NCI-H2171 (cell line): ENCODE measurements around the gene TOM1L2.
"Not testable (repeated sequence)": the region's sequence is repeated elsewhere in the genome, so short reads cannot be mapped to it uniquely, and the experiment has no call there.

ENCODE experiments used
- DNase-seq: peaks from one replicate; lab custom pipeline; 2025; lab: John Stamatoyannopoulos, UW

TOM1L2 gene

DNA sequence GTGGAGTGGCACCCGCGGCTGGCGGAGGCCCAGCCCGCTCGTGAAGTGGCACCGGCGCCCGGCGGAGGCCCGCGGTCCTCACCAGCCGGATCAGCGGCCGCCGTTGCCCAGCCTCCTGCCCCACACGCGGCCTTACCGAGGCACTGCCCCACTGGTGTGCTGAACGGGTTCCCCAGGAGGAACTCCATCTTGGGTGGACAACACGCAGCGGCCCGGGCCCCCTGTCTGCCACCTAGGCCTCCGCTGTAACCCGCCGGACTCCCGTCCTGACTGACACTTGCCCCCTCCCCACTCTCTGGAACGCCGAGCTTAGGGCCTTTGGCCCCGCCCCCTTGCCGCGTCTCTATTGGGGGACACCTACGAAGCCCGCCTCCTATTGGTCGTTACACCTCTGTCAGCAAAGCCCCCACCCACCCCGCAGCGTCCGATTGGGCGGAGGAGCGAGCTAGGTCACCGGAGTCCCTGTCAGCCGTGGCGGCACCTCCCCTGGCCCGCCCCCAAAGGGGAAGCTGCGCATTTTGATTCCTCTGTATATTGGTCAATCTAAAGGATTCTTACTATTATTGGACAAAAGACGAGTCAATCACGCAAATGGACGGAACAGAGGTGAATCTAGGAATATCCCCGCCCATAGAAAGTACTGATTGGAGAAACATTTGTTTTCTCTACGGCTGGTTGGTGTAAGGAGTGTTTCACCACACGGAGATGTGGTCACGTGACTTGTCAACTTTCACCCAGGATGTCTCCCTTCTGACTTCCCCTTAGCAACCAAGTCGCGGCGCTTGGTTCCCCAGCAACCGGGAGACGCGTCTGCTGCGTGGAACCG is at the start of gene TOM1L2, which contains the start of gene DRC3:
TOM1L2 (minus strand) TSS at position 275 of the 826 bp plus-strand sequence; CDS start at position 188, 87 bp downstream.
DRC3 (plus strand) TSS at position 737 of the 826 bp plus-strand sequence. CDS start 4,737 bp downstream, outside the sequence.
- DNase-seq = peak; percentile 100

DNA sequence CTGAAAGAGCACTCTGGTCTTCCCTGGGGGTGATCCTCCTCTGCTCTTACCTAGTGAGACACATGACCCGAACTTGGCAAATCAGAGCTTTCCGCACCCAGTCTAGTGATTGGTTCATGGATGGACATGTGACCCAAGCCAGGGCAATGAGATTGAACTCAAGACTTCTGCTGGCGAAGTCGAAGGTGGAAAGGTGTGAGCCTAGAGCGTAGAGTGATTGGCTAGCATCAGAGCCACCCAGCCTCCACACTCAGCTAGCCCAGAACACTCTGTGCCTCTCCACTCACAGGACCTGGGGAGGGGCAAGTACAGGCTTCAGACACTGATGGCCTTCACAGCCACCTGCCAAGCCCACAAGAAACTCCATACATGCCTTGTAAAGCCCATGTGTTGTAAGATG is 49.2 kb upstream of the TOM1L2 start:
- DNase-seq = no peak

DNA sequence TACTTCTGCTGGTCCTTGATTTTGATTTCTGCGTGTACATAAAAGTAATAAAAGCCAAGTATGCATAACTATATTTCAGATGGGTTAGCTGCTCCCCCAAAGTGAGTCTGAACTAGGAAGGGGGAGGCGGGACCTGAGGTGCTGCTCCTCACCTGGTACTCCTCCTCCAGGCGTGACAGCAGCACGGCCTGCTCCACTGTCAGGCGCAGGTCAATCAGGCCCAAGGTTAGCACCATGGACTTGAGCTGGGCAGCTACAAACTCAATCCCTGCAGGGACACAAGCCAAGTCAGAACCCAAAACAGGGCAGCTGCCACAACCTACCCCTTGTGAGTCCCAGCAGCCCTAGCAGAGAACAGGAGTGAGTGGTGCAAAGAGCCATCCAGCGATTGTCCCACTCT is 48.8 kb upstream of the TOM1L2 start:
- DNase-seq = no peak

DNA sequence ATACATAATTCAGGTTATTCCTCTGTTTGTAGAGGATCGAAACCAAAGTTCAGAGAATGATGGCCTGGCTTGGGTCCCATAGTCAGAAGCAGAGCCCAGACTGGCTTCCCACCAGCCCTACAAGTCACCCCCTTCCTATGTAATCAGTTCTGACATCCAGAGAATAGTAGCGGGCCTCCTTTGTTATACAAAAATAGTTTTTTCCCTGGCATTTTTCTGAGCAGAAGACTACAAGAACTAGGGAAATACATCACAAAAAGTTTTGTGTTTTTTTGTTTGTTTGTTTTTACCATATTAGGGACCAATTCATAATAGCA is 47.6 kb upstream of the TOM1L2 start:
- no peak for DNase-seq

DNA sequence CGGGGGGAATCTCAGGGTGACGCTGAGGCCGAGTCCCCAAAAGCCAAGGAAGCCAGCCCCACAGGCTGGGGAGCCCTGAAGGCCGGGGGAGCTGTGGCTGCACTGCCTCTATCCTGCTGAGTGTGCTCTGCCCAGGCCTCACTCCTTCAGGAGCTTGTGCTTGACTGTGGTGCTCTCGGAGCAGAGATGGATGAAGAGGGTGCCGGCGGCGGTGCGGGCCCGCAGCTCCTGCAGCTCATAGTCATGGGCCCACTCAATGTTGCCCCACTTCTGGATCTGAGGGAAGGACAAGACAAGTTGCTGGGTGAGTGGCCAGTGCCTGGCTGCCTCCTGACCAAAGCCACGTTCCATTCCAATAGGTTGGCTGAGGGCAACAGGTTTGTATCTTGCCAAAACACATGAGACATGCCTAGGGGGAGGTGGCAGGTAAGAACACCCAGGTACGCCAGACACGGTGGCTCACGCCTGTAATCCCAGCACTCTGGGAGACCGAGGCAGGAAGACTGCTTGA is 46.3 kb upstream of the TOM1L2 start:
- no peak for DNase-seq

DNA sequence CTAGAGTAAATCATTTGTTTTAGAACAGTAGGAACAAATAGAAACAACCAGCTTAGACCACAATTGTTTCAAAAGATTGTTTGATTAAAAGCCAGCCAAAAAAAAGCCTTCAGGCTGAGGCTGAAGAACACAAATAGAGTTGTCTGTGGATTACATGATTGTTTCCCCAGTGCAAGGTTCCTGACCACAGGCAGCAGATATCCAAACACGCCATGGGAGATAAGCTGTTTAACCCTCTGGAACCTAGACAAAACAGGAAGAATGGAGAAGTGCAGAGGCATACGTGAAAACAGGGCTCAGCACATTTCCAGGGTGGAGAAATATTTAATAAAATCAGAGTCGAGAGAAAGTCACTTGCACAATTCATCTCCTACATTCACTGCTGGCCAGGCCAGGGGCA is 45.8 kb upstream of the TOM1L2 start:
- DNase-seq = no peak

DNA sequence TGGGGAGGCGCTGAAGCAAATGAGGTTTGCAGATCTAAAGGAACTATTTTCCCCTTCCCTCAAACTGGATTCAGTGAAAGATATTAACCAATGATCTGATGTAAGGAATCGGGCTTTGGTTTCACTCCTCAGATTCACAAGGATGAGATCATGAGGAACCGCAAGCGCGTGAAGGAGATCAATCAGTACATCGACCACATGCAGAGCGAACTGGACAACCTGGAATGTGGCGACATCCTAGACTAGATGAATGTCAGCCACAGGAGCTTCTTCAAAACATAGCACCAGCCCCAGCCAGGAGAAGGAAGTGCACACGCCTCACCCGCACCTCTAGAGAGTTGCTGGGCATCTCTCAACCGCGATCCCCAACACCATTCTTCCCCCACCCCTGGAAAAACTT is 44.2 kb upstream of the TOM1L2 start:
- DNase-seq = no peak

DNA sequence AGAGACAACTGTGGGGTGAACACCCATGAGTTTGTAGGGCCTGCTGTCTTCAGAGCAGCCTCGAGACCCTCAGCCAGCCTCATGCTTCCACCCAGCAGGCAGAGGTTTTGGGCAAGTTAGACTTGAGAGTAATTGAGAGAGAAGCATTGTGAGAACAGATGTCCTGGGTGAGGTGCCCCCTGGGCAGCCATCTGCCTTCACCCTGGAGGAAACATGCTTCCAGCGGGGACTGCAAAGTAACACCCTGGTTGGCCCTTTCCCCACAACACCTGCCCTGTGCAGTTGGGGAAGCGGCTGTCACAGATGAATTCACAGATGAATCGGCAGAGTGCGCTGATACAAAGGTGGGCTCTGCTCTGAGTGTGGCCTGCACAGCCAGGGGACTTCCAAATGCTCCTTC is 43.4 kb upstream of the TOM1L2 start:
- DNase-seq = peak; percentile 93

DNA sequence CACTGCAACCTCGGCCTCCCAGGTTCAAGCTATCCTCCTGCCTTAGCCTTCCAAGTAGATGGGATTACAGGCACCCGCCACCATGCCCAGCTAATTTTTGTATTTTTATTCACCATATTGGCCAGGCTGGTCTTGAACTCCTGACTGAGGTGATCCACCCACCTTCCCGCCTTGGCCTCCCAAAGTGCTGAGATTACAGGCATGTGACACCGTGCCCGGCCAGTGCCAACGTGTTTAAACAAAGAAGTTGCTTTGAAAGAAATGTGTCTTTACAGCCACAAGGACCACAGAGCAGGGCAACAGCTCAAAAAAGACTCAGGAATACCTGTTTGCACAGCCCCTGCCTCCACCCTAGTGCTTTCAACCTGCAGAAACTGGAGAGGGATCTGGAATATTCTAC is 41.8 kb upstream of the TOM1L2 start:
- DNase-seq = no peak

DNA sequence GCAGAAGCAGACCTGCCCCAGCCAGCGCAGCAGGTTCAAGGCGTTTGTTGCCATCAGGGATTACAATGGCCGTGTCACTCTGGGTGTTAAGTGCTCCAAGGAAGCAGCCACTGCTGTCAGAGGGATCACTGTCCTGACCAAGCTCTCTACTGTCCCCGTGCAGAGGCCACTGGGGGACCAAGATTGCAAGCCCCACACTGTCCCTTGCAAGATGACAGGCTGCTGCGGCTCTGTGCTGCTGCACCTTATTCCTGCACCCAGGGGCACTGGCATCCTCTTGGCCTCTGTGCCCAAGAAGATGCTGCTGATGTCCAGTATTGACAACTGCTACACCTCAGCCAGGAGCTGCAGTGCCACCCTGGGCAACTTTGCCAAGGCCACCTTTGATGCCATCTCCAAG is 39.1 kb upstream of the TOM1L2 start:
- DNase-seq = no peak

DNA sequence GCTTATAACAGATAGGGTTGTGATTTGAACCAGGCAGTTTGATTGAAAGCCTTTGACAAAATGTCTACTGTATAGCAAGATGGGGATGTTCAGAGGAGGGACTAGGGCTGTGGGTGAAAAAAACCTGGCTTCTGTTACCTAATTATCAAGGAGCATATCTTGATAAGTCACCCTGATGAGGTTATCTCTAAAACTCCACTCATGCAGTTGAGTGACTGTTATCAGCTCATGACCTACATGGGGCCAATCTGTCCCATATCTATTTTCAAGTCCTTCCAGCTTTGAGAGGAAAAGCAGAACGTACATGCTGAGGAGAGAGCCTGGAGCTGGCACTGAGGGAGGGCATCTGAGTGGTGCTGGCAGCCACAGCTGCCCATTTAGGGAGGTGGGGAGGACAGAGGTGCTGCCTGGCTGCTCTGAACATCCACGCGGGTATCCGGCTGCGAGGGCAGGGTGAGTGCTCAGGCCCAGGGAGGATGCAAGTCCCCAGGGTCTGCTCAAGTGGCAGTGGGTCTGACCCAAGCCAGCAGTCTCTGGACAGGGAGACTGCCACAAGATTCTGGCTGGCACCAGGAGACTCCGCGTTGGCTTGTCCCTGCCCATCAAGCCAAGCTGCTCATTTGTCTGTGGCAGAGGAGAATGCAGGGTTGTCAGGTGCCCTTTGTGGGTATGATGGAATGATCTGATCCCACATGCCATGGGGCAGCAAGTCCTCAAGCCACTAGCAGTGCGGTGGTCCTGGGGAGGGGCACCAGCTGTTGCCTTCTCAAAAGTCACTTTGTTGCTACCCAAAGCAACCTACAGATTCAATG is 37.6 kb upstream of the TOM1L2 start:
- no peak for DNase-seq

DNA sequence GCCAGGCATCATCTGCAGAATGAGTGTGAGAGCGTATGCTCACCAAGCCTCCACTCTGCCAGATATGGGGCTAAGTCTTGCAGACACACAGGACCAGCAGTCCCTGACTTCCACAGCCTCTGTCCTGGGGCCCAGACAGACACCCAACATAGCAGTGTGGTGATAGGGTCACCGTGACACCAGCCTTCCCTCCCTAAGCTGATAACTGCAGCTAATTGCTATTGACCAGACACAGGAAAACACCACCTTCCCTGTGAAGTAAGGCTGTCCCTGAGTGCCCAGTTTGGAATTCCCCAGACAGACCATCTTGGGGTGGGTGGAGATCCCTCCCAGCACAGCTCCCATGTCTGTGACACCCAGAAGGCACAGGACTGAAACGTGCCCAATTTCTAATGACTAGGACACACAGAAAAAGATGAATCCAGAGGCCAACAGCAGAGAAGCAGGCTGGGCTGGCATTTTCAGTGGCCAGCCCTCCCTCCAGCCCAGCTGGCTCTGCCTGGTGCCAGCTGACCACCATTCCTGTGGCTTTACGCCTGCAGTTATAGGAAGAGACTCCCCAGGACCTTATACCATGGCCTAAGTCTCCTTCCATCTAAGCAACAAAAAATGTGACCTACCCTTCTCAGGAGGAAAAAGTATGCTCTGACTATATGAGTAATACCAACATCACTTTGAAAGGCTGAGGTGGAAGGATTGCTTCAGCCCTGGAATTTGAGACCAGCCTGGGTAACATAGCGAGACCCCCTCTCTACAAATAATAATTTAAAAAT is 36.5 kb upstream of the TOM1L2 start:
- no peak for DNase-seq

DNA sequence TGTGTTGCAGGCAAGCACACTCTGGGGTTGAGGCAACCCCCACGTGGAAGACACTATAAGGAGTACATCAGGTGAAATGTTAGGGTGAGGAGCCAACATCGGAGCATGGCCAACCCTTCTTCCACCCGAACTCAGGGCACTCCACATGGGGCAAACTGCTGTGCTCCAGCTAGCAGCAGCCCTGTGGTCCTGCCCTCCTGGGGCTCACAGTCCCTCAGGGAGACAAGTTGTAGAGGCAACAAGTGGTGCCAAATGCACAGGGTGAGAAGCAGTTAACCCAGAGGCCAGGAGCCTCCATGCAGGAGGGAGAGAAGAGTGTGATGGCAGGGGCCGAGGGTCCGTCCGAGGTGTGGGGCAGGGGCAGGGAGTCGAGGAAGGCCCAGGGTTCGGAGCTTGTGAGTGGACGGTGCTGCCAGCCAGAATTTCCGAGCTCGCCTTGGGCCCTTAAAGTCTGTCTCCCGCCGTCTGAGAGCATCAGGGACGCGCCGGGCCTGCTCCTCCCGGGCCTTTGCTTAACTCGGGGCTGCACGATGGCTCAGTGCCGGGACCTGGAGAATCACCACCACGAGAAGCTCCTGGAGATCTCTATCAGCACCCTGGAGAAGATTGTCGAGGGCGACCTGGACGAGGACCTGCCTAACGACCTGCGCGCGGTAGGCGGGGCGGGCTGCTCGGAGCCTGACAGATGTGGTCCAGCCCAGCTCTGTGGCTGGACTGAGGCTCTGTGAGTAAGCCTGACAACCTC is 34.5 kb upstream of the TOM1L2 start:
- DNase-seq = no peak

DNA sequence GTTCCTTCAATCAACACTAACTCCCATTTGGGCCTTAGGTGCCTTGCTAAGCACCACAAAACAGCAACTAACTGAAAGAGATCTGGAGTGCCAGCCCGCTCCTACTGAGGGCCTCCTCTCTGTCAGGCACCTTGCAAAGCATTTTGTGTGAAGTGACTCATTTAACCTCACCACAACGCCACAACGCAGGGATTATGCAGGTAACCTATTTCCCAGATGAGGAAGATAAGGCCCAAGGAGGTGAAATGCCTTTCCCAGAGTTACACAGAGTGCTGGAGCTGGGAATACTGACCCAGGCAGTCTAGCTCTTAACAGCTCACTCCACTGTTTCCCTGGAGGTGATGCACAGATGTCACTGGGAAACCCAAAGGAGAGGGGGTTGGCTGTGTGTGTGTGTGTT is 33.3 kb upstream of the TOM1L2 start:
- DNase-seq = no peak

DNA sequence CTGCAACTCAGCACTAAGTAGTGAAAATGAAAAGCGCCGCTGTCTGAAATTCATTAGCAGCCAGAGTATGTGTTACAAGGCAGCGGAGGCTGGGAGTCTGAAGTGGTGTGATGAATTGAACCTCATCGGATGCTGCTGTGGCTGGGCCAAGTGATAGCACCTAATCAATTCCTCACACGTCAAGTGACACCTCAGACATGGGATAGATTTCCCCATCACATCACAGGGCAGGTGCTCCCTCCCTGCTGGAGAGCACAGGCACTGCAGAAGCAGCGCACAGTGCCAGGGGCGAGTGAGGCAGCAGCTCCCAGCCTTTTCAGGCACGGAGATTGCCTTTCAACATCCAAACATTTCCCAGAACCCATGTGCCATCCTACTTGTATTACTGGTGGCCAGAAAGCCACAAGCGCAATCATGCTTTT is 32.7 kb upstream of the TOM1L2 start:
- no peak for DNase-seq

DNA sequence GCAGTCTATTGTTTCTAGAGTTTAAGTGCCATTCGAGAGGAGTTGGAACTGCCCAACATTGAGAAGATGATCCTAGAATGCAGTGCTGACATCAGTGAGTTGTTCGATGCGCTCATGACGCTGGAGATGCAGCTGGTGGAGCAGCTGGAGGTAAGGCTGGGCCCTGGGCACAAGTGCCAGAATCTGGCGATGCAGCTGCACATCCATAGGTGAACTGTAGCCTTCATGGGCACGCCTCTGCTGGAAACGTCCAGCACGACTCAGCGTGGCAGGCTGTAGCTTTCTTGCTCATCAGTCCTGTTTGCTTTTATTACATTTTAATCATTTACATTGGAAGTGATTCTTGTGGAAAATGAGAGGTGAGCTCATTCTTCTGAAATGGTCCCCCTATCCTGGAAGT is 32.1 kb upstream of the TOM1L2 start:
- peak; percentile 43 for DNase-seq

DNA sequence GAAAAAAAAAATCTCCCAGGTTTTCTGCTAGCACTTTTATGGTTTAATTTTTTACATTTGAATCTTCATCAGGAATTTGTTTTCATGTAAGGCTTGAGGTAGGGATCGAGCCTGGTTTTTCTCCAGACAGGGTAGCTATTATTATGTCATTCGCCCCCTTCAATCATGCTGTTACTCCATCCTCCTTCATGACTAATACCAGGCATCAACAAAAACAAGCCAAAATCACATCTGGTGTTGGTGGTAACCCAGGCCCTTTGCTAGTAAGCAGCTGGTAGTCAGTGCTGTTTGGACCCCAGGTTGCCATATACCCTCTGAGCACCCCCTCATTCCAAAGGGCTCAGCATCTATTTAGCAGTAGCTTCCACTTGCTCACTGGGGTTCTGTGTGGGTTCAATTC is 30.0 kb upstream of the TOM1L2 start:
- no peak for DNase-seq

DNA sequence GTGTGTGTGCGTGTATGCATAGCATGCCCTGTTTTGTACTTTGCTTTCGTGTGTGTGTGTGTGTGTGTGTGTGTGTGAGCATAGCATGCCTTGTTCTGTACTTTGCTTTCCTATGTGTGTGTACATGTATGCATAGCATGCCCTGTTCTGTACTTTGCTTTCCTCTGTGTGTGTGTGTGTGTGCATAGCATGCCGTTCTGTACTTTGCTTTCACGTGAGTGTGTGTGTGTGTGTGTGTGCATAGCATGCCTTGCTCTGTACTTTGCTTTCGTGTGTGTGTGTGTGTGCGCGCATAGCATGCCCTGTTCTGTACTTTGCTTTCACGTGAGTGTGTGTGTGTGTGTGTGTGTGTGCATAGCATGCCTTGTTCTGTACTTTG is 27.8 kb upstream of the TOM1L2 start:
- no peak for DNase-seq

DNA sequence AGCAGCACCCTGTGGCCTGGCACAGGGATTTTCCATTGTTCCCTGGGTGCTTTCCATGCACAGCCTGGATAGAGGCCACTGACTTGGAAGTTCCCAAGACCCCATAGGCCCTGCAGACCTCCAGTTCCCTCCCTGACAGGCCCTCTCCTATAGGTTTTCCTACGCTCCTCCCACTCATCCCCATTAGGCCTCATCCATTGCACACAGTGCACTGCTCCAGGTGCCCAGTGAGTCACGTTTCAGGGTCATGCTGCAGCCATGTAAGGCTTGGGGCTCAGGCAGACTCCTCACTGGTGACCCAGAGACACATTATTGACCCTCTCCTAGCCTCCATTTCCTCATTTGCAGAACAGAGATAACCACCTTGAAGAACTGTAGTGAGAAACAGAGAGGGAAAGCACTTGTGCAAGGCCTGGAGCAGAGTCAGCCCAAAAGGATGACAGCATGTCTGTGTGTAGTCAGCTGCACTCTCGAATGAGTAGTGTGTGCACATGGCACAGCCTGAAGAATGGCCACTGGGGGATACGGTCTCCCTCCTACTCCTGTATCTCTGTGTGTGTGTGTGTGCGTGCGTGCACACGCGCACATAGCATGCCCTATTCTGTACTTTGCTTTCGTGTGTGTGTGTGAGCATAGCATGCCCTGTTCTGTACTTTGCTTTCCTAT is 27.3 kb upstream of the TOM1L2 start:
- DNase-seq = no peak

DNA sequence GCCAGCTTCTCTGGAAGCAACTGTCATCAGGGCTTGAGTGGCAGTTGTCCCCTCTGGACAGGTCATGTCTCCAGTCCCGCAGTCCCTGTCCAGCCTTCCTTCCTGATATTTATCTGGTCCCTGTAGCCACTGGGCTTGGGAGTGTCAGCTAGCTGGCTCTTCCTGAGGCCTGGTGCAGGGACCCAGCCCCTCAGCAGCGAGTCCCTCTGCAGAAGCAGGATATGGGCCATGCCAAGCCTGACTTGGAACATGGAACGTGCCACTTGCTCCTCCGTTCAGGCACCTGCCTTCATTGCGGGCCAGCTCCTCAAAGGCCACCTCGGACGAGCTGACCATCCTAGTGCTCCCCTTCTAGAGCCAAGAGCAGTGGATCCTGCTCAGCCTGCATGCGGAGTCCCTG is 26.7 kb upstream of the TOM1L2 start:
- DNase-seq = no peak

DNA sequence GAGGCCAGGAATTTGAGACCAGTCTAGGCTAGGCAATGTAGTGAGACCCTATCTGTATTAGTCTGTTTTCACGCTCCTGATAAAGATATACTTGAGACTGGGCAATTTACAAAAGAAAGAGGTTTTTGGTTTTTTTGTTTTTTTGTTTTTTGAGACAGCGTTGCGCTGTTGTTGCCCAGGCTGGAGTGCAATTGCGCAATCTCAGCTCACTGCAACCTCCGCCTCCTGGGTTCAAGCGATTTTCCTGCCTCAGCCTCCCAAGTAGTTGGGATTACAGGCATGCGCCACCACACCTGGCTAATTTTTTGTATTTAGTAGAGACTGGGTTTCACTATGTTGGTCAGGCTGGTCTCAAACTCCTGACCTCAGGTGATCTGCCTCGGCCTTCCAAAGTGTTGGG is 23.7 kb upstream of the TOM1L2 start:
- not testable (repeated sequence) for DNase-seq
